Skin of body (tissue), 2 donors: ENCODE data around the gene ADGRA3. TPM values are rescaled to one million over a fixed set of nuclear protein-coding genes. Genes with fewer than 3 reads are reported as not detected.
A peak's percentile ranks its signal among the peaks of the same experiment; 100 is the strongest.
"Not testable (repeated sequence)": the region's sequence is repeated elsewhere in the genome, so short reads cannot be mapped to it uniquely, and the experiment has no call there.

ENCODE experiments used
- DNase-seq: peaks from one replicate; lab custom pipeline; 2025; lab: John Stamatoyannopoulos, UW
- total RNA-seq: library from RNA; depleted of rRNA; stranded (reverse); fragments of >200 nt; gene quantifications from one replicate; pipeline ENCODE4 v1.2.3, GENCODE V29; 2014

ADGRA3 gene
- total RNA-seq, 1 donor from 2014 or later, result 54.9 TPM

DNA sequence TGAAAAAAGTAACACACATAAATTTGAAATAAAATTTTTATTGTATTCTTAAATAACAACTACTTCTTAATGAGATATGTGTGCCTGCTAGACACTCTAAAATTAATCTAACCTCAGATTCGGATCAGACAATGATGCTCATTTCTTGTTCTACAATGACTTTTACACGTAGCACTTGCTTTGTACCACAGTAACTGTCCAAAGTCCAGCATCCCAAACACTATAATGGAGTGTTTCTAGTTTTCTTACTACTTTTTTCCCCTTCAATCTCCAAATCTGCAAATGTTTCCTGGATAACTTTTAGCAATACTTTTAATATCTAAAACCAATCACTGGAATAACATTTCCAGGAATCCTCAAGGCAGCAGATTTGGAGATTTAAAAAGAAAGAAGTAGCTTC lies 75.9 kb downstream of the ADGRA3 start:
- DNase-seq, result no peak

DNA sequence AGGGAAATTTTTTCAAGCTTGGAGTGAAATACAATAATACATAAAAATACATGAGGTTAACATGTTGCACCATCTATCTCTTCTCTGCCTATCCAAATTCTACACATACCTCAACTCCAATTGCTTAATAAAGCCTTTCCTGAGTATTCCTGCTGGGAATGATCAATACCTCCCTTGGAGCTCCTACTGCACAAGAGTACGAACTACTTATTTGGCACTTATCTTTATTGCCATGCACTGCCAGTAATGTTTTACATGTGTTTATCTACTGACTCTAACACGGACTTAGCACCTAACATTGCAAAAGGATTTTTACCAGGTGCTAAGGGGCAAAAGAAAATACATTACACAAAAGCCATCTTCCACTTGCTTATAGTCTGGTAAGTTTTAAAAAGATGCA lies 80.2 kb downstream of the ADGRA3 start:
- DNase-seq, result no peak

DNA sequence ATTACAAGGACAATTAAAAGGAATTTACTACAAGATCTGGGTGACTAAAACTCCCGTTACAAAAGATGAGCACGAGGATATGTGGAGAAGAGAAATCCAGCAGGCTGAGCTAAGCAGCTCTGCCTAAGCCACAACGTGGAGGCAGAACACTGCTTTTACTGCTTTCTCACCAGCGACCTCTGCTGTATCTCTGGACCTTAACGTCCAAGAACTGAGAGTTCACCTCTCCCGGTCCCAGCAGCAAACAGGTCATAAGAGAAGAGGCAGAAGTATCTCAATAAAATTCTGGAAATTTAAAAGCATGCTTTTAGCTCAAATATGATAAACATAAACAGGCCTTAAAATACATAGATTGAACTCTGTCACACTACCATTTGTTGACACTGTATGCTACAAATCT lies 81.0 kb downstream of the ADGRA3 start:
- DNase-seq, result no peak

- no peak for DNase-seq
These were observed 85.2 kb downstream of the ADGRA3 start for GRCh38 chr4:22430626-22431025.

DNA sequence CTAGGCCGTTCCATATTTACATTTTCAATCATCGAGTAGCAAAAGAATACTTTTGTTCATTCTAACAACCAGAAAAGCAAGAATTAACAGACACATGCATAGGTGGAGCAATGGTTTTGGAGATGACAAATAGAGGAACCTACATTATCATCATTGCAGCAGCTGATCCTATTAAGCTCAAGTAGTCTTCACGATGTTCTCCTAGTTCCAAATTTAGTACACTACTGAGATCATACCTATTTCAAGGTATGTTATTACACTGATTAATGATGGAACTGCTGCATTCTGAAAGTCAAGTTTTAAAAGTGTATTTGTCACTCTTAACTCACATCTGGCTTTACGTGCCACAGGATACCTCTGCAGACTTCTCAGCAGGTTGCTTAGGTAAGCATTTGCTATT lies 87.4 kb downstream of the ADGRA3 start:
- DNase-seq, result no peak

GRCh38 chr4:22427675-22428074 lies 88.2 kb downstream of the ADGRA3 start:
- no peak for DNase-seq

GRCh38 chr4:22420291-22420690 lies 95.6 kb downstream of the ADGRA3 start:
- no peak for DNase-seq

- DNase-seq, result no peak
These were observed 98.5 kb downstream of the ADGRA3 start for GRCh38 chr4:22417408-22417807.

DNA sequence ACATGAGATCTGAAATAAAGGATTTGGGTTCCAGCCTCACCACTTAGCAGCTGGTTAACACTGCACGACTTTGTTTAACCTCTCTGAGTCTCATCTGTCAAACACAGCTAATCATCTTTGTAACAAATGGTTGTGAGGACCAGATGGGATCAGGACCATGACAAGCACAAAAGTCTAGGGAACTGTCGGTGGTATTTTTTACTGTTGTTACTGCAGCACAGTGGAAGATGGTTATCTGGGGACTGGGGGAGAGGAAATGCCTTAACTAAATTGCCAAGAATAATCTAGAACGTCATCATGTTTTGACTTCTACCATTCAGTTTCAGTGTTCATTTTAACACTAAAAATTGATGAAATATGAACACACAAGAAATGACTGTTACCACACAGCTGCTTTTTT lies 99.5 kb downstream of the ADGRA3 start:
- no peak for DNase-seq

- DNase-seq, result no peak
These were observed 101.0 kb downstream of the ADGRA3 start for GRCh38 chr4:22414833-22415232.

- DNase-seq, result no peak
These were observed 102.4 kb downstream of the ADGRA3 start for GRCh38 chr4:22413471-22413870.

GRCh38 chr4:22412013-22412412 lies 103.9 kb downstream of the ADGRA3 start:
- DNase-seq, result no peak

GRCh38 chr4:22410645-22411247 lies 105.1 kb downstream of the ADGRA3 start:
- DNase-seq, result no peak

GRCh38 chr4:22408474-22408873 lies 107.4 kb downstream of the ADGRA3 start:
- DNase-seq, result no peak

- DNase-seq, result no peak
These were observed 108.5 kb downstream of the ADGRA3 start for GRCh38 chr4:22407361-22407760.

- no peak for DNase-seq
These were observed 117.2 kb downstream of the ADGRA3 start for GRCh38 chr4:22398671-22399070.

DNA sequence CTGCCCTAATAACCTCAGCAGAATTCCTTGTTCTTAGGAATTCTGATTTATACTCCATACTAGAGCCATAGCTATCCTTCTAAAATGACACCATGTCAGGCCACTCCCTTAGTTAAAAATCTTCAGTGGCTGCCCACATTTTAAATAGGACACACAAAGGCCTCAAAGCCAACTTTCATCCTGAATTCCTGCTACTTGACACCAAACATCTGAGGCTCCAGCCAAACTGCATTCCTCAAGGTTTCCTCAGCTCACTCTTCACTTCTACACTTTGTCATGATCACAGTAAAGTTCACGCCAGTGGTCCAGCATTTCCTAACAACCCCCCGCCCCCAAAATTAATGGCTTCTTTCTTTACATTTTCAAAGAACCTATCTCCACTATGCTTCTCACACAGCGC lies 124.3 kb downstream of the ADGRA3 start:
- DNase-seq, result no peak

DNA sequence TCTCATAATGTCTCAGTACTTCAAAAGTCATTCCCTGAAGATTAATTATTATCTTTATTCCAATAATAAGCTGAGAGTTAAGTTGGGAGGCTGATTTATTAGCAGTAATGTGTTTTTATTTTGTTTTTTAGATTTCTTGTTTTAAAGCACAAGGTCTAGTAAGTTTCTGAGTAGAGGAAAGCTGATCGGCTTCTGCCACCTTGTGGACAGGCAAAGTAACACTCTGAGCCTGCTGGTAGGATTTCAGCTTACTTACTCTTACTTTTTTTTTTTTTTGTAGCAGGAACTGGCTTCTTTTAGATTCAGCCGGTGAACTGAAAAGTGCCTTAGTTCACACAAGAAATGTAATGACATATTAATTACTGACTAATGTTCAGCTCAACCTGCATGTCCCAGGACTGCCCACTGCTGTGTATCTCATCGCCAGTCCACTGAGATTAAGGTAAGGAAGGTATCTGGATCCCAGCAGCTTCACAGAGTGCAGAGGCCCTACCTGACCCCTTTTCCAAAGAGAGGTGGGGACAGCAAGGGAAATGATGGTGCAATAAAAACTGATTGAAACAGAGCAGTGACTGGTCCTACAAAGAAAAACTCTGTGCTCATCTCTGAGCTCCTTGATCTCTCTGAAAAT lies 126.5 kb downstream of the ADGRA3 start:
- DNase-seq, result peak; percentile 49

DNA sequence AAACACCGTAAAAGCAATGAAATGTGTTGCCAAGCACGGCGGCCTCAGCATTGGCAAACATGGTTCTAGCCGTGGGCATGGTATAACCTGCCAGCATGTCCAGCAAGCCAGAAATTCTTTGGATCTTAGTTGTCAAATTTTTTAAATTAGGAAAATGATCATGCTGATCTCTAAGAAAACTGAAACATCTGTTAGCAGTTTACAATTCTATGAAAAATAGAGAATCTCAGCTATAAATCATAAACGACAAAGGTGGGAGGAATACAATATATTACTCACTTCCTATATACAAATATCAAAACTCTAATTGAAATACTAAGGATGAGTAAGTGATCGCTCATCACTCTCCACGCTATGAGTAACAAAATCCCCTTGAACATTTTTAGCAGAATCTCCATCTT lies 130.3 kb downstream of the ADGRA3 start:
- DNase-seq, result no peak

DNA sequence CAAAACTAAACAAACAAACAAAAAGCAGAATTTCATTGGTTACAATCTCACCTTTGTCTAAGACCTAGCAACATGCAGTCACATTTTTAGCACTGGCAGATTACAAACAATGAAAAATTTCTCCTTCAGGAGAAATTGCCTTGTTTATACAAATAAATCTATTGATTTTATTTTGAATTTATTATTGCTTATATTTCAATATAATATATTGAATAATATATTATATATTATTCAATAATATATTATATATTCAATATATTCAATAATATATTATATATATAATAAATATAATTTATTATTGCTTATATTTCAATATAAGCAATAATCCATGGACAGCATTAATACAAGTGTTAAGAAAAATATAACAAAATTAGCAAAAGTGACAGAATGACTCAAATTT lies 131.7 kb downstream of the ADGRA3 start:
- no peak for DNase-seq

DNA sequence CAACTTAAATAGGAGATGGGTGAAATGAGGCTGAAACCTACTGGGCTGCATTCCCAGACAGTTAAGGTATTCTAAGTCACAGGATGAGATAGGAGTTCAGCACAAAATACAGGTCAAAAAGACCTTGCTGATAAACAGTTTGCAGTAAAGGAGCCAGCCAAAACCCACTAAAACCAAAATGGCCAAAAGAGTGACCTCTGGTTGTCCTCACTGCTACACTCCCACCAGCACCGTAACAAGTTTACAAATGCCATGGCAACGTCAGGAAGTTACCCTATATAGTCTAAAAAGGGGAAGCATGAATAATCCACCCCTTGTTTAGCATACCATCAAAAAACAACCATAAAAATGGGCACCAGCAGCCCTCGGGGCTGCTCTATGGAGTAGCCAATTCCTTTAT lies 133.7 kb downstream of the ADGRA3 start:
- DNase-seq, result not testable (repeated sequence)

- no peak for DNase-seq
These were observed 142.9 kb downstream of the ADGRA3 start for GRCh38 chr4:22372986-22373385.

GRCh38 chr4:22369901-22370562 lies 145.8 kb downstream of the ADGRA3 start:
- DNase-seq, result no peak
